Stomach (tissue), 9 donors: ENCODE results near the gene SNAP47. TPM values are rescaled to one million over a fixed set of nuclear protein-coding genes. Genes with fewer than 3 reads are reported as not detected.
"Not testable (repeated sequence)": the region's sequence is repeated elsewhere in the genome, so short reads cannot be mapped to it uniquely, and the experiment has no call there.

ENCODE experiments used
- DNase-seq, 2 donors: peaks; one replicate each; pipeline versions ENCODE4 v3.0.0 to v3.0.0-alpha.2; 2013 to 2019
- H3K27ac ChIP-seq, 5 donors: fragments of 200-600 bp in 4 of 5; sonication (generic) in 4 of 5; one replicate each; pipeline ENCODE4 v1.5.1; 2013 to 2019; ENCODE audit warnings: mild to moderate bottlenecking in 1 of 5, moderate library complexity in 1 of 5
- H3K27me3 ChIP-seq, 3 donors: fragments of 200-600 bp; sonication (generic); one replicate each; pipeline ENCODE4 v1.5.1; 2017 to 2019; ENCODE audit warnings: mixed run types in 1 of 3
- H3K36me3 ChIP-seq, 4 donors: fragments of 200-600 bp; sonication (generic); 1 replicate in 3 of 4; 2 replicates in 1 of 4; pipeline ENCODE4 v1.5.1; 2016 to 2019
- H3K4me1 ChIP-seq, 4 donors: fragments of 200-600 bp; sonication (generic); one replicate each; pipeline ENCODE4 v1.5.1; 2016 to 2019
- H3K4me3 ChIP-seq, 4 donors: fragments of 200-600 bp; sonication (generic) in 3 of 4; one replicate each; pipeline ENCODE4 v1.5.1; 2016 to 2019; ENCODE audit warnings: mild to moderate bottlenecking in 1 of 4
- H3K9me3 ChIP-seq, 4 donors: fragments of 200-600 bp; sonication (generic); one replicate each; pipeline ENCODE4 v1.5.1; 2016 to 2019
- CTCF ChIP-seq, 7 experiments: fragments of 450-650 bp in 4 of 7; fragments of 200-600 bp in 3 of 7; sonication (generic) in 3 of 7; IDR thresholded peaks; one replicate each; pipeline ENCODE4 v1.5.1; 2016 to 2019; ENCODE audit warnings: antibody characterized with exemption in 7 of 7, control low read depth in 2 of 7, mild to moderate bottlenecking in 1 of 7
- EP300 ChIP-seq: sonication (generic); formaldehyde crosslinking; IDR thresholded peaks from one replicate; pipeline ENCODE4 v1.6.1; 2017; ENCODE audit warnings: antibody characterized with exemption
- POLR2A ChIP-seq, 4 donors: fragments of 450-650 bp; IDR thresholded peaks; one replicate each; pipeline ENCODE4 v1.6.1; 2016; ENCODE audit warnings: antibody characterized with exemption in 4 of 4, control low read depth in 2 of 4, mild to moderate bottlenecking in 1 of 4, moderate library complexity in 1 of 4
- POLR2AphosphoS5 ChIP-seq, 3 donors: sonication (generic); formaldehyde crosslinking; IDR thresholded peaks; one replicate each; pipeline ENCODE4 v1.6.1; 2016; ENCODE audit warnings: antibody characterized with exemption in 3 of 3
- WGBS, 5 donors: extraction: QIAGEN DNeasy Blood & Tissue Kit in 3 of 5; methylation state at CpG; one replicate each; pipeline versions ENCODE4 v1.1.5 to v1.1.7; 2013 to 2018; 5-methylcytosine and 5-hydroxymethylcytosine counted together
- intact Hi-C: fragments of 100-400 bp; cut with DNase I; formaldehyde crosslinking; loops from one replicate; pipeline ENCODE4 v1.15.1; 2023; ENCODE audit warnings: low total_unique reads
- polyA plus RNA-seq, 3 donors: library from polyadenylated mRNA; stranded (reverse); fragments of 200-250 nt; gene quantifications; one replicate each; pipeline ENCODE4 v1.2.3, GENCODE V29; 2013
- total RNA-seq, 5 donors: library from RNA; depleted of rRNA; stranded (reverse); fragments of >200 nt; gene quantifications; one replicate each; pipeline versions ENCODE4 v1.1.0 to v1.2.3, GENCODE V29; 2014 to 2016
- donor health status: healthy with polysubstance abuse.
- donor health status: Bipolar disorder and iron deficiency.
- donor health status: healthy.

The SNAP47 gene
- total and polyA plus RNA-seq, 8 donors: 13.7 to 117 (median 27.3) TPM

GRCh38 chr1:227707846-227708245 lies 27.4 kb upstream of the SNAP47 start:
- Histone ChIP-seq H3K27me3 (no peaks in the 10 kb centered on the region), H3K27ac (no peak overlapping the region), H3K9me3 (peaks cover 4 to 74% (median 41%) of the 10 kb centered on the region in 4 donors), H3K4me1 (no peaks in the 10 kb centered on the region), H3K36me3 (no peaks in the 10 kb centered on the region), H3K4me3 (no peak overlapping the region)
- WGBS, 5 donors: 61 to 74% (median 64%) methylated on average over 1 of the region's 1 CpG
- no peak for DNase-seq
- TF ChIP-seq POLR2A (IDR thresholded peaks at IDR 0.05): no peak
- no peak for TF ChIP-seq EP300
- no peak for TF ChIP-seq POLR2AphosphoS5 (IDR thresholded peaks at IDR 0.05)
- TF ChIP-seq CTCF (IDR thresholded peaks at IDR 0.05): no peak
- intact Hi-C loops: no loop called here

- Histone ChIP-seq H3K9me3 (peaks cover 1 to 72% (median 40%) of the 10 kb centered on the region in 4 donors), H3K27ac (no peak overlapping the region), H3K4me1 (no peaks in the 10 kb centered on the region), H3K36me3 (no peaks in the 10 kb centered on the region), H3K4me3 (no peak overlapping the region), H3K27me3 (no peaks in the 10 kb centered on the region)
- DNase-seq: no peak
- TF ChIP-seq POLR2A (IDR thresholded peaks at IDR 0.05): no peak
- no peak for TF ChIP-seq POLR2AphosphoS5 (IDR thresholded peaks at IDR 0.05)
- TF ChIP-seq EP300: no peak
- no peak for TF ChIP-seq CTCF (IDR thresholded peaks at IDR 0.05)
- intact Hi-C loops: no loop called here
- WGBS, 5 donors: 67 to 93% (median 83%) methylated on average over 1 of the region's 1 CpG
These were observed 25.8 kb upstream of the SNAP47 start for GRCh38 chr1:227709451-227709850.

GRCh38 chr1:227710474-227710873 lies 24.8 kb upstream of the SNAP47 start:
- H3K4me1 ChIP-seq, intact Hi-C loops: not testable (repeated sequence)

GRCh38 chr1:227712648-227713047 lies 22.6 kb upstream of the SNAP47 start:
- H3K9me3 ChIP-seq: peaks cover 3 to 70% (median 46%) of the 10 kb centered on the region in 4 donors
- intact Hi-C loops: no loop called here
- TF ChIP-seq EP300: no peak

More at GRCh38 chr1:227710474-227710873, 24.8 kb upstream of the SNAP47 start:
- H3K4me3 ChIP-seq, H3K36me3 ChIP-seq, H3K27ac ChIP-seq, DNase-seq, H3K27me3 ChIP-seq: not testable (repeated sequence)
- H3K9me3 ChIP-seq: peaks cover 0 to 72% (median 44%) of the 10 kb centered on the region in 4 donors
- WGBS, 5 donors: 91 to 98% (median 97%) methylated on average over 6 to 20 of the region's 24 CpGs

GRCh38 chr1:227718932-227719331 lies 16.3 kb upstream of the SNAP47 start:
- no peak for DNase-seq

More at GRCh38 chr1:227712648-227713047, 22.6 kb upstream of the SNAP47 start:
- DNase-seq: no peak
- Histone ChIP-seq H3K27me3 (no peaks in the 10 kb centered on the region), H3K4me3 (no peak overlapping the region), H3K4me1 (no peaks in the 10 kb centered on the region), H3K36me3 (no peaks in the 10 kb centered on the region), H3K27ac (no peak overlapping the region)

More at GRCh38 chr1:227718932-227719331, 16.3 kb upstream of the SNAP47 start:
- Histone ChIP-seq H3K4me3 (no peak overlapping the region), H3K36me3 (no peaks in the 10 kb centered on the region), H3K4me1 (no peaks in the 10 kb centered on the region), H3K27me3 (no peaks in the 10 kb centered on the region), H3K9me3 (peaks cover 28 to 90% (median 70%) of the 10 kb centered on the region in 4 donors), H3K27ac (no peak overlapping the region)
- intact Hi-C loops: no loop called here
- TF ChIP-seq EP300 (no peak), POLR2AphosphoS5 (IDR thresholded peaks at IDR 0.05) (no peak), POLR2A (IDR thresholded peaks at IDR 0.05) (no peak), CTCF (IDR thresholded peaks at IDR 0.05) (no peak)
- WGBS, 5 donors: 64 to 83% (median 76%) methylated on average over 2 of the region's 2 CpGs
